ENCODE measurements around the gene HCFC2. TPM values are rescaled to one million over a fixed set of nuclear protein-coding genes. Genes with fewer than 3 reads are reported as not detected.

HCFC2 gene
- total RNA-seq, 4 donors from 2014 or later, result 29.0 to 54.5 (median 36.1) TPM

DNA sequence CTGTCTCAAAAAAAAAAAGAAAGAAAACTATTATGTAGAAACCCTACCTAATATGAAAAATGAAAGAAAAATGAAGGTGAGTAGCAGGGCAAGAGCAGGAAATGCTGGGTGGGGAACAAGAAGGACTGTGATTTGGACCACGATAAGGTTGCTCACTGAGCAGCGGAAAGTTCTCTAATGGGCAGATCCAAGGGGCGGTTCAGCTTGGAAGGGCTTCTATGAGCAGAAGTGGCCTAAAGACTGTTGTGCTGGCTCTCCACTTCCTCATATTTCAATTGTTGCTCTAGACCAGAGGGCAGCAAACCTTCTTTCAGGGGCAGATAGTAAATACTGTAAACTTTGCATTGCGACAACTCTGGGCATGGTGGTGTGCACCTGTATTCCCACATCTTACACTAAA, 90.0 kb downstream of the HCFC2 start:
- TF ChIP-seq CTCF (IDR thresholded peaks at IDR 0.05) (no peak), POLR2A (IDR thresholded peaks at IDR 0.05) (no peak), EP300 (IDR thresholded peaks at IDR 0.05) (no peak), POLR2AphosphoS5 (IDR thresholded peaks at IDR 0.05) (no peak)
- no peaks in the 10 kb centered on the region for H3K4me1 ChIP-seq
- no peaks in the 10 kb centered on the region for H3K9me3 ChIP-seq
- no peaks in the 10 kb centered on the region for H3K27me3 ChIP-seq
- no peaks in the 10 kb centered on the region for H3K36me3 ChIP-seq
- 51 to 65% methylated on average over 4 of the region's 4 CpGs for WGBS, 2 donors (ENCODE audit: low coverage in 1 of 2)
- no peak overlapping the region for H3K27ac ChIP-seq
- no peak overlapping the region for H3K4me3 ChIP-seq
- ATAC-seq, result no peak

GRCh38 chr12:104154806-104155205, 90.5 kb downstream of the HCFC2 start:
- 60 to 92% methylated on average over 1 of the region's 2 CpGs for WGBS, 2 donors (ENCODE audit: low coverage in 1 of 2)
- no peak for ATAC-seq
- H3K36me3 ChIP-seq, result no peaks in the 10 kb centered on the region
- H3K9me3 ChIP-seq, result no peaks in the 10 kb centered on the region
- no peaks in the 10 kb centered on the region for H3K27me3 ChIP-seq
- TF ChIP-seq POLR2A (IDR thresholded peaks at IDR 0.05) (no peak), POLR2AphosphoS5 (IDR thresholded peaks at IDR 0.05) (no peak)
- H3K4me1 ChIP-seq, result no peaks in the 10 kb centered on the region
- H3K4me3 ChIP-seq, result no peak overlapping the region
- H3K27ac ChIP-seq, result no peak overlapping the region

Small RNA genes lying within 50 kb of the gene (small RNA-seq; reads per million reads assigned to genes)
- 0 reads per million in 4 donors for gene RNA5SP370

Other genes with a start within 250 kb of the HCFC2 start
- 100 to 1,000 TPM in 3 of 4 donors, 10 to 100 TPM in 1; 64.5 to 185 (median 131) TPM for gene NT5DC3, start 223.3 kb upstream of the HCFC2 start, total RNA-seq
- gene HSP90B1, start 134.1 kb upstream of the HCFC2 start, total RNA-seq, result 100 to 1,000 TPM; 137 to 334 (median 231) TPM
- gene TDG, start 98.7 kb upstream of the HCFC2 start, total RNA-seq, result 10 to 100 TPM; 12.5 to 30.4 (median 21.3) TPM
- 10 to 100 TPM in 3 of 4 donors, 1 to 10 TPM in 1; 6.9 to 20.2 (median 14.2) TPM for gene GLT8D2, start 14.3 kb upstream of the HCFC2 start, total RNA-seq
- 100 to 1,000 TPM in 1 of 4 donors, 10 to 100 TPM in 3; 63.7 to 112 (median 78.7) TPM for gene NFYB, start 73.7 kb downstream of the HCFC2 start, total RNA-seq
- gene TXNRD1, start 151.2 kb downstream of the HCFC2 start, total RNA-seq, result 100 to 1,000 TPM; 230 to 458 (median 305) TPM
- 10 to 100 TPM in 3 of 4 donors, 1 to 10 TPM in 1; 6.2 to 24.9 (median 15.0) TPM for gene EID3, start 239.2 kb downstream of the HCFC2 start, total RNA-seq